K562 (cell line): Measurements from ENCODE around the gene PSMC2. TPM values are rescaled to one million over a fixed set of nuclear protein-coding genes. Genes with fewer than 3 reads are reported as not detected.

ENCODE experiments used
- ATAC-seq: fragments of 200-7000 bp; cut with Tn5 transposase; 3 replicates; pipeline ENCODE4 v1.9.1; 2020; ENCODE audit warnings: moderate library complexity
- BruUV-seq: library from RNA; stranded (reverse); fragments of 400-500 nt; replicated peaks from 2 replicates; lab custom pipeline; 2021; lab: Mats Ljungman, UMichigan
- CTCF ChIA-PET: fragments of 300-600 bp; formaldehyde crosslinking; extraction: SDS; loops from one replicate; lab custom pipeline; 2021; ENCODE audit warnings: low intra/inter-chr PET ratio; lab: Yijun Ruan, JAX
- POLR2A ChIA-PET: fragments of 300-600, 350-650 bp; sonication (Branson Sonifier 250); formaldehyde crosslinking; extraction: SDS; loops from one replicate; lab custom pipeline; 2021; ENCODE audit warnings: antibody characterized with exemption, inconsistent platforms; lab: Yijun Ruan, JAX
- DNase-seq, 4 experiments: peaks; one replicate each; pipeline versions ENCODE4 v3.0.0 to v3.0.0-alpha.2; 2011 to 2018; ENCODE audit warnings: low spot score in 3 of 4, mixed read lengths in 3 of 4; ENCODE audit errors: extremely low read depth in 1 of 4
- FAIRE-seq: peaks from 2 replicates; lab custom pipeline; 2011; peaks lifted over from hg19 to GRCh38; lab: Jason Lieb, UNC
- H2AFZ ChIP-seq: 2 replicates; pipeline ENCODE4 v1.6.0; 2011; ENCODE audit warnings: low read depth, low read length, control low read depth, inconsistent platforms
- H3K27ac ChIP-seq: fragments of 200-600 bp; 3 replicates; pipeline ENCODE4 v1.8.0; 2011; ENCODE audit warnings: low read depth, mild to moderate bottlenecking, control low read depth, inconsistent platforms, low read length, moderate library complexity, mixed read lengths; ENCODE audit errors: extremely low read depth
- H3K27me3 ChIP-seq, 2 experiments: fragments of 300-600 bp in 1 of 2; 2 replicates in 1 of 2; 3 replicates in 1 of 2; pipeline versions ENCODE4 v1.6.0 to v1.8.0; 2011; ENCODE audit warnings: inconsistent platforms in 2 of 2, low read length in 2 of 2, mild to moderate bottlenecking in 1 of 2, mixed read lengths in 1 of 2, moderate library complexity in 1 of 2; ENCODE audit not compliant: control insufficient read depth in 2 of 2, insufficient read depth in 2 of 2
- H3K36me3 ChIP-seq: fragments of 300-600 bp; 3 replicates; pipeline ENCODE4 v1.8.0; 2011; ENCODE audit warnings: mild to moderate bottlenecking, low read length, inconsistent platforms; ENCODE audit not compliant: control insufficient read depth, insufficient read depth
- H3K4me1 ChIP-seq, 2 experiments: fragments of 200-600 bp in 1 of 2; replicated peaks in 1 of 2; 2 replicates in 1 of 2; 3 replicates in 1 of 2; pipeline versions ENCODE4 v1.5.1 to v1.8.0; 2011; ENCODE audit warnings: inconsistent platforms in 2 of 2, low read length in 2 of 2, mild to moderate bottlenecking in 1 of 2, mixed read lengths in 1 of 2, moderate library complexity in 1 of 2; ENCODE audit not compliant: control insufficient read depth in 2 of 2, insufficient read depth in 2 of 2
- H3K4me2 ChIP-seq: 2 replicates; pipeline ENCODE4 v1.6.1; 2011; ENCODE audit warnings: low read length, control low read depth, inconsistent platforms, mixed read lengths; ENCODE audit not compliant: insufficient read depth
- H3K4me3 ChIP-seq: fragments of 200-600 bp; sonication (generic), shearing (Covaris generic); 2 replicates; pipeline ENCODE4 v1.5.1; 2016; ENCODE audit warnings: control low read depth, inconsistent platforms
- H3K79me2 ChIP-seq: fragments of 200-600 bp; 3 replicates; pipeline ENCODE4 v1.8.0; 2011; ENCODE audit warnings: low read length, inconsistent platforms; ENCODE audit not compliant: control insufficient read depth, insufficient read depth
- H3K9ac ChIP-seq, 2 experiments: 2 replicates each; pipeline versions ENCODE4 v1.6.0 to v1.6.1; 2011; ENCODE audit warnings: low read depth in 2 of 2, low read length in 2 of 2, control low read depth in 1 of 2, inconsistent platforms in 1 of 2, mild to moderate bottlenecking in 1 of 2, mixed read lengths in 1 of 2; ENCODE audit not compliant: insufficient read depth in 1 of 2
- H3K9me1 ChIP-seq: one replicate; pipeline ENCODE4 v1.6.0; 2011; ENCODE audit warnings: inconsistent platforms, mild to moderate bottlenecking, low read length, moderate library complexity; ENCODE audit not compliant: control insufficient read depth, insufficient read depth
- H3K9me3 ChIP-seq: replicated peaks from 2 replicates; pipeline ENCODE4 v1.5.1; 2011; ENCODE audit warnings: low read depth, low read length, inconsistent platforms; ENCODE audit not compliant: control insufficient read depth, insufficient read depth
- H4K20me1 ChIP-seq: replicated peaks from 2 replicates; pipeline ENCODE4 v1.6.1; 2011; ENCODE audit warnings: low read length, inconsistent platforms, mixed read lengths; ENCODE audit not compliant: control insufficient read depth, insufficient read depth
- CEBPG ChIP-seq, 3 experiments: fragments of 200-800 bp in 1 of 3; sonication (Bioruptor generic) in 1 of 3; sonication (generic) in 1 of 3; formaldehyde crosslinking in 1 of 3; IDR thresholded peaks in 2 of 3; conservative IDR thresholded peaks in 1 of 3; 2 replicates each; pipeline versions ENCODE4 v1.6.1 to v1.8.0; 2016 to 2022; ENCODE audit warnings: missing compliant biosample characterization in 2 of 3, missing genetic modification characterization in 2 of 3, mild to moderate bottlenecking in 1 of 3, missing genetic modification reagents in 1 of 3
- GATAD2B ChIP-seq: fragments of 450-650 bp; IDR thresholded peaks from 2 replicates; pipeline ENCODE4 v1.6.1; 2017; ENCODE audit warnings: mild to moderate bottlenecking, borderline replicate concordance
- NUFIP1 ChIP-seq: fragments of 450-650 bp; IDR thresholded peaks from 2 replicates; pipeline ENCODE4 v1.6.1; 2018; ENCODE audit not compliant: partially characterized antibody
- PHB ChIP-seq: fragments of 250-450 bp; sonication (Bioruptor Pico); IDR thresholded peaks from 2 replicates; pipeline ENCODE4 v1.5.0; 2021
- POLR2G ChIP-seq: fragments of 200-400 bp; formaldehyde crosslinking; IDR thresholded peaks from 2 replicates; pipeline ENCODE4 v1.6.1; 2017; ENCODE audit warnings: low read depth, mild to moderate bottlenecking, antibody characterized with exemption, low read length, moderate library complexity
- PYGO2 ChIP-seq: fragments of 450-650 bp; IDR thresholded peaks from 2 replicates; pipeline ENCODE4 v1.6.1; 2016; ENCODE audit warnings: mild to moderate bottlenecking, missing genetic modification characterization, moderate library complexity, missing compliant biosample characterization
- TGIF2 ChIP-seq: sonication (generic); formaldehyde crosslinking; IDR thresholded peaks from 2 replicates; pipeline ENCODE4 v1.8.1; 2022; ENCODE audit warnings: mild to moderate bottlenecking, missing genetic modification reagents, moderate library complexity
- ZNF436 ChIP-seq: fragments of 250-450, 450-650 bp; sonication (Bioruptor Pico); formaldehyde crosslinking; IDR thresholded peaks from 2 replicates; pipeline ENCODE4 v1.7.0; 2020; ENCODE audit warnings: mild to moderate bottlenecking
- WGBS: fragments of 100-300 bp; shearing (Covaris generic); methylation state at CpG from one replicate; pipeline ENCODE4 v1.1.6; 2016; ENCODE audit warnings: low coverage, mixed read lengths; ENCODE audit not compliant: insufficient coverage; ENCODE audit errors: missing lambda C conversion rate; 5-methylcytosine and 5-hydroxymethylcytosine counted together
- in situ Hi-C: fragments of 300-500 bp; cut with MboI; formaldehyde crosslinking; loops from 4 replicates; pipeline ENCODE4 v1.15.0; 2018; ENCODE audit warnings: inconsistent platforms, mixed read lengths
- intact Hi-C: fragments of 100-400 bp; cut with micrococcal nuclease; formaldehyde crosslinking; loops from 2 replicates; pipeline ENCODE4 v1.14.2; 2022
- polyA plus RNA-seq, 8 experiments: library from polyadenylated mRNA; depleted of rRNA in 4 of 8; stranded (reverse) in 5 of 8; unstranded in 3 of 8; fragments of >200 nt; fragmentation: Nextera tagmentation in 2 of 8; fragmentation: Illumina TruSeq in 1 of 8; extraction: Ambion mirVana in 2 of 8; extraction: Trizol in 1 of 8; gene quantifications; 2 replicates each; pipeline versions ENCODE4 v1.2.1 to v1.2.3, GENCODE V29; 2011 to 2014; ENCODE audit warnings: inconsistent platforms in 1 of 8, missing spikeins in 1 of 8
- total RNA-seq, 7 experiments: library from RNA; depleted of rRNA in 6 of 7; stranded (reverse); fragments of >200 nt in 6 of 7; fragmentation: Illumina TruSeq in 2 of 7; extraction: Trizol in 2 of 7; gene quantifications; 2 replicates each; pipeline versions ENCODE4 v1.2.1 to v1.2.3, GENCODE V29; 2011 to 2021; ENCODE audit warnings: low replicate concordance in 1 of 7

The PSMC2 gene
- total and polyA plus RNA-seq, 9 of the 15 experiments (the other 6 are each of a cell fraction or from before 2014, with no cell fraction given) = 316 to 1,105 (median 511) TPM

GRCh38 chr7:103346396-103346795, 1.0 kb upstream of the PSMC2 start:
- no peaks in the 10 kb centered on the region for H3K9me1 ChIP-seq
- in situ Hi-C loops = no loop called here
- no peak for ATAC-seq
- H3K9ac ChIP-seq = 0 out of 4 replicates have a peak overlapping the region, but pooled peaks of 1 of the 2 experiments have one; percentile 99
- peaks cover 87% of the 10 kb centered on the region for H3K79me2 ChIP-seq
- H4K20me1 ChIP-seq = no peaks in the 10 kb centered on the region; the same call in 1 of the 2 replicates
- H3K27me3 ChIP-seq = no peaks in the 10 kb centered on the region
- TF ChIP-seq TGIF2 (no peak), GATAD2B (peak; percentile 27; the same call in 1 of the 2 replicates), CEBPG (CRISPR knock-in tag; IDR thresholded peaks at IDR 0.05) (no peak), CEBPG (tag; conservative IDR thresholded peaks at IDR 0.05 in 1 of 2, IDR thresholded peaks at IDR 0.05 in 1 of 2) (0 out of 4 replicates have a peak, but pooled peaks of 1 of the 2 experiments have one; percentile 12)
- peaks cover 11 to 14% of the 10 kb centered on the region in 2 experiments; a peak in 3 of 5 replicates for H3K4me1 ChIP-seq
- peaks cover 31% of the 10 kb centered on the region for H3K36me3 ChIP-seq
- FAIRE-seq = no peak
- WGBS = 81% methylated on average over 5 of the region's 5 CpGs
- no peak overlapping the region; the same call in 1 of the 3 replicates for H3K27ac ChIP-seq
- no peak for DNase-seq
- CTCF ChIA-PET = no interaction called here
- H2AFZ ChIP-seq = peak overlapping the region; percentile 93
- no peaks in the 10 kb centered on the region for H3K9me3 ChIP-seq
- H3K4me3 ChIP-seq = no peak overlapping the region
- intact Hi-C loops = loop anchor here (5.0 kb wide), 1 partner anchor 49 kb away; the partner anchor contains the start of gene PMPCB
- no TSS peak for BruUV-seq
- peak overlapping the region; percentile 94 for H3K4me2 ChIP-seq
- POLR2A ChIA-PET = interaction anchor here (0.8 kb wide), 1 partner anchor 9 kb away, joined by 3 read pairs; no protein-coding TSS in a partner anchor

- Histone ChIP-seq H3K36me3 (peaks cover 41% of the 10 kb centered on the region), H3K4me2 (peak overlapping the region; percentile 94), H2AFZ (no peak overlapping the region), H3K9me1 (no peaks in the 10 kb centered on the region), H3K4me3 (peak overlapping the region; percentile 83), H3K27ac (peak overlapping the region; percentile 96), H3K4me1 (peaks cover 8 to 12% of the 10 kb centered on the region in 2 experiments; a peak in 3 of 5 replicates), H3K9me3 (no peaks in the 10 kb centered on the region), H3K79me2 (peaks cover 87% of the 10 kb centered on the region), H4K20me1 (no peaks in the 10 kb centered on the region; the same call in 1 of the 2 replicates), H3K9ac (peak overlapping the region; percentile 82 to 99), H3K27me3 (no peaks in the 10 kb centered on the region)
- DNase-seq (peak in 1 of 4 experiments; percentile 36), FAIRE-seq (no peak), ATAC-seq (peak; percentile 2; the same call in 2 of the 3 replicates)
- intact Hi-C loops = loop anchor here (5.0 kb wide), 1 partner anchor 51 kb away; the partner anchor contains the start of gene PMPCB
- no TSS peak for BruUV-seq
- in situ Hi-C loops = no loop called here
- 0% methylated on average over 13 of the region's 13 CpGs for WGBS
- ChIA-PET POLR2A (interaction anchor here (0.7 to 1.4 kb wide), 5 partner anchors 8 to 45 kb away, joined by 3 to 5 read pairs (median 4); no protein-coding TSS in a partner anchor), CTCF (no interaction called here)
- TF ChIP-seq PYGO2 (tag) = no peak
- no peak for TF ChIP-seq POLR2G
- no peak for TF ChIP-seq PHB
- TF ChIP-seq ZNF436 = no peak
- no peak for TF ChIP-seq NUFIP1
These were observed 1.0 kb downstream of the PSMC2 start for GRCh38 chr7:103348452-103348851.
